Measurements from ENCODE around the gene UBE2D4.
"Not testable (repeated sequence)": the region's sequence is repeated elsewhere in the genome, so short reads cannot be mapped to it uniquely, and the experiment has no call there.

Gene UBE2D4

GRCh38 chr7:43914795-43915194, 11.4 kb upstream of the UBE2D4 start:
- no peak for DNase-seq (ENCODE audit: low read depth)

- no peak for DNase-seq (ENCODE audit: low read depth)
These were observed 10.3 kb upstream of the UBE2D4 start for GRCh38 chr7:43915907-43916306.

GRCh38 chr7:43921423-43921822, 4.8 kb upstream of the UBE2D4 start:
- no peak for DNase-seq (ENCODE audit: low read depth)

GRCh38 chr7:43922726-43923125, 3.5 kb upstream of the UBE2D4 start:
- no peak for DNase-seq (ENCODE audit: low read depth)

GRCh38 chr7:43926798-43927123, 525 bp downstream of the UBE2D4 start:
- no peak for DNase-seq (ENCODE audit: low read depth)

- DNase-seq (ENCODE audit: low read depth) = no peak
These were observed 1.6 kb downstream of the UBE2D4 start for GRCh38 chr7:43927810-43928209.

GRCh38 chr7:43929529-43930457, 3.6 kb downstream of the UBE2D4 start:
- DNase-seq (ENCODE audit: low read depth) = no peak

GRCh38 chr7:43931346-43931745, 5.1 kb downstream of the UBE2D4 start:
- no peak for DNase-seq (ENCODE audit: low read depth)

GRCh38 chr7:43933902-43934560, 7.8 kb downstream of the UBE2D4 start:
- DNase-seq (ENCODE audit: low read depth) = no peak

- no peak for DNase-seq (ENCODE audit: low read depth)
These were observed 11.2 kb downstream of the UBE2D4 start for GRCh38 chr7:43937444-43937843.

GRCh38 chr7:43938892-43939482, 12.8 kb downstream of the UBE2D4 start:
- DNase-seq (ENCODE audit: low read depth) = no peak

- no peak for DNase-seq (ENCODE audit: low read depth)
These were observed 16.0 kb downstream of the UBE2D4 start for GRCh38 chr7:43942250-43942649.

GRCh38 chr7:43942997-43943396, 16.8 kb downstream of the UBE2D4 start:
- no peak for DNase-seq (ENCODE audit: low read depth)

GRCh38 chr7:43943417-43944187, 17.4 kb downstream of the UBE2D4 start:
- DNase-seq (ENCODE audit: low read depth) = no peak

- no peak for DNase-seq (ENCODE audit: low read depth)
These were observed 18.1 kb downstream of the UBE2D4 start for GRCh38 chr7:43944286-43944685.

- no peak for DNase-seq (ENCODE audit: low read depth)
These were observed 25.8 kb downstream of the UBE2D4 start for GRCh38 chr7:43952028-43952427.

- no peak for DNase-seq (ENCODE audit: low read depth)
These were observed 26.8 kb downstream of the UBE2D4 start for GRCh38 chr7:43953071-43953470.

- peak; percentile 37 for DNase-seq (ENCODE audit: low read depth)
These were observed 28.4 kb downstream of the UBE2D4 start for GRCh38 chr7:43954524-43955228.

- DNase-seq (ENCODE audit: low read depth) = no peak
These were observed 29.8 kb downstream of the UBE2D4 start for GRCh38 chr7:43956027-43956426.

GRCh38 chr7:43960933-43961332, 34.7 kb downstream of the UBE2D4 start:
- no peak for DNase-seq (ENCODE audit: low read depth)

GRCh38 chr7:43966392-43966791, 40.2 kb downstream of the UBE2D4 start:
- DNase-seq (ENCODE audit: low read depth) = not testable (repeated sequence)

Measured in GM04504 (cell line).